ENCODE data around the gene SRSF12. TPM values are rescaled to one million over a fixed set of nuclear protein-coding genes. Genes with fewer than 3 reads are reported as not detected.

Gene SRSF12
- total RNA-seq, 1 experiment from 2014 or later = not detected

- CTCF ChIA-PET = no interaction called here
Measured at GRCh38 chr6:89047473-89047872, 70.4 kb downstream of the SRSF12 start.

More at GRCh38 chr6:89047473-89047872, 70.4 kb downstream of the SRSF12 start:
- H4K20me1 ChIP-seq (ENCODE audit: insufficient read depth) = no peaks in the 10 kb centered on the region
- no peak overlapping the region for H2AFZ ChIP-seq (ENCODE audit: low read depth, low read length, poor library complexity, severe bottlenecking)
- ATAC-seq (no peak), DNase-seq (ENCODE audit: low read depth, low spot score) (no peak)
- H3K27ac ChIP-seq (ENCODE audit: low read depth, low read length) = no peak overlapping the region
- H3K79me2 ChIP-seq (ENCODE audit: insufficient read depth, low read length) = no peaks in the 10 kb centered on the region
- H3K4me1 ChIP-seq (ENCODE audit: control insufficient read depth in 1 of 2, insufficient read depth in 2 of 2, low read length in 2 of 2) = no peaks in the 10 kb centered on the region
- RAD21 ChIA-PET (ENCODE audit: low non-redundant PET in 1 of 2, low total read pairs in 2 of 2, uncharacterized antibody in 2 of 2, unreplicated experiment in 2 of 2) = no interaction called here
- no peak overlapping the region for H3K4me3 ChIP-seq (replicated peaks in 1 of 2; ENCODE audit: low read depth in 1 of 2, low read length in 2 of 2)
- no peaks in the 10 kb centered on the region for H3K9me2 ChIP-seq (ENCODE audit: insufficient read depth)
- H3K36me3 ChIP-seq (ENCODE audit: control insufficient read depth in 1 of 2, insufficient read depth in 2 of 2, low read length in 2 of 2) = no peaks in the 10 kb centered on the region
- no peaks in the 10 kb centered on the region for H3K27me3 ChIP-seq (ENCODE audit: insufficient read depth, low read length)
- H3K9ac ChIP-seq (ENCODE audit: low read length) = no peak overlapping the region
- TF ChIP-seq POLR2A (IDR thresholded peaks at IDR 0.05; ENCODE audit: borderline replicate concordance, extremely low read depth, insufficient read depth, insufficient read length) (no peak), SP1 (IDR thresholded peaks at IDR 0.05; ENCODE audit: low read depth) (no peak), MAX (IDR thresholded peaks at IDR 0.05) (no peak), TCF7L2 (IDR thresholded peaks at IDR 0.05; ENCODE audit: borderline replicate concordance, extremely low read depth, insufficient read depth, insufficient read length) (no peak)
- H3K4me2 ChIP-seq (ENCODE audit: low read length) = no peak overlapping the region
- H3K9me3 ChIP-seq (ENCODE audit: control insufficient read depth in 1 of 2, insufficient read depth in 1 of 2, low read depth in 1 of 2, low read length in 2 of 2) = no peaks in the 10 kb centered on the region
- intact Hi-C loops (cut with micrococcal nuclease) = no loop called here
- POLR2A ChIA-PET = no interaction called here
- no TSS peak for BruUV-seq (replicated peaks)

Other genes starting within 250 kb of the SRSF12 start
- gene RNGTT, start 154.5 kb downstream of the SRSF12 start, total RNA-seq (2021; ENCODE audit: unreplicated experiment) = 23.0 TPM
- gene PNRC1, start 37.3 kb downstream of the SRSF12 start, total RNA-seq (2021; ENCODE audit: unreplicated experiment) = 66.8 TPM
- gene PM20D2, start 28.0 kb upstream of the SRSF12 start, total RNA-seq (2021; ENCODE audit: unreplicated experiment) = 29.2 TPM
- gene GABRR1, start 99.3 kb upstream of the SRSF12 start, total RNA-seq (2021; ENCODE audit: unreplicated experiment) = not detected
- 0.57 TPM for gene GABRR2, start 197.2 kb upstream of the SRSF12 start, total RNA-seq (2021; ENCODE audit: unreplicated experiment)
- 23.3 TPM for gene UBE2J1, start 234.7 kb upstream of the SRSF12 start, total RNA-seq (2021; ENCODE audit: unreplicated experiment)